GDM1 (cell line): ENCODE measurements around the gene SLC25A17.
"Not testable (repeated sequence)": the region's sequence is repeated elsewhere in the genome, so short reads cannot be mapped to it uniquely, and the experiment has no call there.

Experiments
- DNase-seq: peaks from one replicate; lab custom pipeline; 2025; lab: John Stamatoyannopoulos, UW

The SLC25A17 gene, protein sequence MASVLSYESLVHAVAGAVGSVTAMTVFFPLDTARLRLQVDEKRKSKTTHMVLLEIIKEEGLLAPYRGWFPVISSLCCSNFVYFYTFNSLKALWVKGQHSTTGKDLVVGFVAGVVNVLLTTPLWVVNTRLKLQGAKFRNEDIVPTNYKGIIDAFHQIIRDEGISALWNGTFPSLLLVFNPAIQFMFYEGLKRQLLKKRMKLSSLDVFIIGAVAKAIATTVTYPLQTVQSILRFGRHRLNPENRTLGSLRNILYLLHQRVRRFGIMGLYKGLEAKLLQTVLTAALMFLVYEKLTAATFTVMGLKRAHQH

DNA sequence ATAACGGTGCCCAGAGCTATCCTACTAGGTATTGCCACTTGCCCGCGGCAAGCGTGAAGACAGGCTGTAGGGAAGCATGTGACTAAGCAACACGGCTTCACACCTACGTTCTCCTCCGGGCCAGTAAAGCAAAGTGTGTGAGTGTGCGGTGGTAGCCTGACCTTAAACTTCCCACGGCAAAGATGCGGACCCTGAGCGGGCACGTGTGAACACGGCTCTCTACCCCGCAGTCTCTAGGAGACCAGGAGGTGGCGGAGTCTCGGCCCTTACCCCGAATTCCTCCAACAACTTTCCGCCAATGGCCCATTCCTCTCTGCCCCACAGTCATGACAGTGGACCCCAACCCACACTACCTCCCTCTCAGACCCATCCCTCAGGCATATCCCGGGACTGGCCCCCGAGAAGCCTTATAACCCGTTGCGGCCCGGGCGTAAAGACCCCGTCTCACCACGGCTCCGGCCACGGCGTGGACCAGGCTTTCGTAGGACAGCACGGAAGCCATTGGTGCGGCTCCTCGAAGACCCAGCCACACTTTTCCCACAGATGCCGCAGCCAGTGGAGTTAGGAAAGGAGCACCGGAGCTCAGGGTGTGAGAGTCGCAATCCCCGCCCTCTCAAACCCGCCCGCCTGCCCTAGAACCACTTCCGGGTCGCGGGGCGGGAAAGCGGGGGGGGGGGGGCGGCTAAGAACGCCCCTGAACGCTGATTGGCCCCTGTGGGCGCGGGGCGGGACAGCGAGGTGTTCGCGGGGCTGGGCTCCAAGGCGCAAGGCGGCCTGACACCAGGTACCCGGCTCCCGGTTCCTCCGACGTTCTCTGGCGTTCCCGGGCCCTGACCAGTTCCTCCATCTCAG, at the start of gene SLC25A17:
Gene SLC25A17 (minus strand): TSS at position 600 of the 852 bp plus-strand sequence. CDS start 98 bp downstream, at position 502.
- DNase-seq = peak; percentile 76

DNA sequence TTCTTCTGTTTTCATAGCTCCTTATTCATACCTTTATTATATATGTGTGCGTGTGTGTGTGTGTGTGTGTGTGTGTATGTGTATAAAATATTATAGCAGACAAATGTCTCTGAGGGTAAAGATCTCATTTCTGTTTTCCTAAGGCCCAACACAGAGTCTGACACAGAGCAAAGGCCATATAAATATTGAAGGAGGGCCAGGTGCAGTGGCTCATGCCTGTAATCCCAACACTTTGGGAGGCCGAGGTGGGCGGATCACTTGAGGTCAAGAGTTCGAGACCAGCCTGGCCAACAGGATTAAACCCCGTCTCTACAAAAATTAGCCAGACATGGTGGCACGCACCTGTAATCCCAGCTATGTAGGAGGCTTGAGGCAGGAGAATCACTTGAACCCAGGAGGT, 49.2 kb upstream of the SLC25A17 start:
- not testable (repeated sequence) for DNase-seq

DNA sequence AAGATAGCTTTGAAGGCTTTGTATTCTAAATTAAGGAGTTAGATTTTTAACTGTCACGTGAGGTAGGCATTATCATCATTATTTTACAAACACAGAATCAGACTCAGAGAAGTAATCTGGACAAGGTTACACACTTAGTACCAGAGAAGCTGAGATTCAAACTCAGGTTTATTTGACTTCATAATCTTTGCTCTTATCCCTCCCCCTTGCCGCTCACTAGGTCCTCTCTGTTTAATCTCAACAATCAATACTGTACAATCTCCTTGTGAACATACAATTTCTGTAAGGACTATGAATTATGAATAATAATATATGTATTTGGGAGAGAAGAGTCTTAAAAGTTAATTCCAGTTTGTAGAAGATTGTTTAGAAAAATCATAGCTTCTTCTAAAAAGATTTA, 48.0 kb upstream of the SLC25A17 start:
- DNase-seq = no peak

DNA sequence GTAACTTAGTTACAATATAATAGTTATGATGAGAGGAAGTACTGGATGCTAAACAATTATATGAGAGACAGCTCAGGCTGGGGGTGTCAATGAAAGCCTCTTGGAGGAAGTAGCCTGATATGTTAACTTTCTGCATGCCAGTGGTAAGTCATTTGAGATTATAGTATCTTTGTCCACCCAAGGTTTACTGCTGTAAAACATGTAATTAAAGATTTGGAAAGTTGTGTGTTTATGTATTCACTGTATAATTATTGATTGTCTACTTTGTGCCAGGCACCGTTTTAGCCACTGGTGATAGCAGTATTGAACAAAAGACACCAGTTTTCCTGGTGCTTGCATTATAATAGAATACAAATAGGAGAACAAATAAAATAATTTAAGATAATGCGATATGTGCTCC, 43.4 kb upstream of the SLC25A17 start:
- no peak for DNase-seq

DNA sequence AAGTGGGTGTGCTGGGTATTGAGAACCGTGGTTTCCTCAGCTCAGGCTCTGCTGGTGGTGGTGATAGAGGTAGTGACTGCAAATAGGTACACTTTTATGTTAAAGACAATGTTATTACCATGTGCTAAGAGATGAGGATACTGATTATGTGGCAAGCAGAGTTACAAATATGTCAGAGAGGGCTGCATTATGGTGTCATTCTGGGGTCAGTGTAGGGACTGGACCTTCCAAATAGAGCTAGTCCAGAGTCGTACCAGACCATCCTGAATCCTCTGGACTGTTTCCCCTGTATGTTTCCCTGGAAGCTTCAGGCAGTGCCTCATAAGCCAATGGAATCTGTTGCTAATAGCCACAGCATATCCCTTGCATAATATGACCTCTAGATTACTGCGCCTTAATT, 42.9 kb upstream of the SLC25A17 start, which contains the start of gene DNAJB7:
Gene DNAJB7 (minus strand): TSS at position 101 of the 400 bp plus-strand sequence. CDS start 119 bp downstream, outside the sequence.
- DNase-seq = no peak

DNA sequence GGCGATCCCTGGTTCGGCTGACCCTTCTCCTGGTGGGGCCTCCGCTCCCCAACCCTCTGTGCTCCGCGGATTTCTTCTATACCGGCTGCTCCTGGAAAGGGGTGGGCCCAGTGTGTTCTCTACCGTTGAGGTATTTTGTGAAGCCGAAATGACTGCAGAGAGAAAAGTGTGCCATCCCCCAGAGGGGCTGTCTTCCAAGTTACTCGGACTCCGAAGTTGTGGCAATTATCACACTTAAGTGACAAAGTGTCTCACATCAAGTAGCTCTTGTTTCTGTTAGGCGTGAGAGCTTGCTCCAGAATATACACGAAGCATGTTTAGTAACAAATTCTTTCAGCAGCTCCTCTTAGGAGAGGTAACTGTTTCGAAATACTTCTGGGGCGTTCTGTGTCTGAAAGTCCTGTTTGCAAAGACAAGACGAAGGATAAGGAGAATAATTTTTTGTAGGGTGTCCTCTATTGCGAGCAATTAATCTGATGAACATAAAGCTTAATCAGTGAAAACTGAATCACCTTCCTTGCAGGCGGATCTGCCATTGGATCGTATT, 38.2 kb upstream of the SLC25A17 start:
- DNase-seq = no peak

DNA sequence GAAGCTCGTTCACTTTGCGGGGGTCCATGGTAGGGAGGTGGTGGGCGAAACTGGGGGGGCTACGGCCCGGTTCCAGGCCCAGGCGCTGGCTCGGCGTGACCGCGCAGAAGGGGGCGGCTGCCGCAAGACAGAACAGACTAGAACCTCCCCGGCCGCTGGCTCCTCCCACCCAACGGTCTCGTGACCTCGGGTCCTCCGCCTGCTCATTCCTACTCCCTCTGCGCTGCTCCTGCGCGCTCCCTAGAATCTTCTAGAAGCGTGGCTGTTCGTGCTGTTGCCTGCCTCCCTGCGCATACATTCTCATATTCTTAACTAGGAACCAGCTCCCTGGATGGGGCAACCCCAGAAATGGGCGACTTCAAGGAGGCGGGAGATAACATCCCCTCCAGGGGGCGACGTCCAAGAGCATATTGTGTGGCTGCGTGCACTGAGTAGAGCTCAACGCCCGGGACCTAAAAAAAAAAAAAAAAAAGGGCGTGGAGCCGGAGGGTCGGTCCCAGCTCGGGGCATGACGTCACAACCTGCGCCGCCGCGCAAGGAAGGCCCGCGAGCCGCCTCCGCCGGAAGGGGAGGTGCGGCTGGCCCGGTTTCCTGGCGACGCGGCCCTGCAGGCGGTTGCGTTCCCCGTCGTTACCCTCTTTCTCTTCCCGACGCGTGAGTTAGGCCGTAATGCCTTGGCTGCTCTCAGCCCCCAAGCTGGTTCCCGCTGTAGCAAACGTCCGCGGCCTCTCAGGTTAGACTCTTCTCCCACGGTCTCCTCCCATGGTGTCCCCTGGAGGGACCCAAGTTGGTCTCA, 37.6 kb upstream of the SLC25A17 start, which contains the start of the genes ST13 and XPNPEP3:
Gene ST13 (minus strand): TSS at position 127 of the 796 bp plus-strand sequence. CDS start 99 bp downstream, at position 28.
Gene XPNPEP3 (plus strand): TSS at position 636 of the 796 bp plus-strand sequence. CDS start 34 bp downstream, at position 670.
- DNase-seq = peak; percentile 94

DNA sequence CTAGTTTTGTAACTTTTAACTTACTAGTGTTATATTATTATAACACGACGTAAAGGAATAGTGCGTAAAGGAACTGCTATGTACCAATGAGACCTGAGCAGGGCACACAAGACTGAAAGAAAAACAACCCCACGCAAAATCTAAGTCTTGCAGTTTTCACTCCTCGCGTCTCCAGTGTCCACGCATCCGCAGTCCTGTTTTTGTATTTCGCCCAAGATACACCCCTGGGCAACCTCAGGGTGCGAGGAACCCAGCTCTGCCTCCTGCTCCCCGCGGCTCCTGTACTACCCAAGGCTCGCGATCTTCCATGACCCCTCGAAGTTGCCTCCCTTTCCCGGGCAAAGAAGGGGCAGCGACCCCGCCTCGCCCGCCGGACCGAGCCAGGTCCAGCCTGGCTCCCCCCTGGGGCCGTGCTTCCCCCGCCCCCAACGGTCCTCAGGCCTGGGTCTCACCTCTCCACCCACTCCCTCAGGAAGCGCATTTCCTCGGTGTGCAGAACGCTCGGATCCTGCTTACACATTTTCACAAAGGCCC, 36.9 kb upstream of the SLC25A17 start:
- DNase-seq = no peak

DNA sequence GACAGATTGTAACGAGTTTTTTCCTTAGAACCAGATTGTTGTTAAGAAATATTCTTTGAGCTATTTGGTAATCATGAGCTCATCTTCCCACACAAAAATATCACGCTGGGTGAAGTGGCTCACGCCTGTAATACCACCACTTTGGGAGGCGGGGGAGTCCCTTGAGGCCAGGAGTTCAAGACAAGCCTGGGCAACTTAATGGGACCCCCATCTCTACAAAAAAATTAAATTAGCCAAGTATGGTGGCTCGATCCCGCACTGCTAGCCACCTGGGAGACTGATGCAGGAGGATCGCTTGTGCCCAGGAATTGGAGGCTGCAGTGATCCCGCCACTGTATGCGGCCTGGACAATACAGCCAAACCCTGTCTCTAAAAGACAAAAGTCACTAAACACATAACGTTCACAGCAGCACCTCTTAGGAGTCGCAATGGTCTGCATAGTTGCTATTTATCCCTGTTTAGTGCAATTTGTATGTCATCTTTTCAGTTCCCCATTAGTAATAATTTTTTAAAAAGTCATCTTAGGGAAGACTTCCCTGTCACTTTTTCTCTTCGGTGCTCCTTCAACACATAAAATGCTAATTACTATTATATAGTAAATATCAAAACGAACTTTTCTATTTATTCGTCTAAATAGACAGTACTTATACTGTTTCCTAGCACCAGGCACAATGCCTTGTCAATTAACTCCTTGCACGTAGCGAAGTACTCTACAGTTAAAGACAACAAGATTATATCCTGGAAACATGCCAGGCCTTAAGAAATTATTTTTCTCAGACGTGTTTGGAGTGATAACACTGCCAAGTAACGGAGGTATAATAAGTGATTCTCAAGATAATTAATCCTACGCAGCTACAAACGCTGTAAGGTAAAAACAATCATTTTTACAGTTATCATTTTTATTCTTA, 36.2 kb upstream of the SLC25A17 start:
- no peak for DNase-seq

DNA sequence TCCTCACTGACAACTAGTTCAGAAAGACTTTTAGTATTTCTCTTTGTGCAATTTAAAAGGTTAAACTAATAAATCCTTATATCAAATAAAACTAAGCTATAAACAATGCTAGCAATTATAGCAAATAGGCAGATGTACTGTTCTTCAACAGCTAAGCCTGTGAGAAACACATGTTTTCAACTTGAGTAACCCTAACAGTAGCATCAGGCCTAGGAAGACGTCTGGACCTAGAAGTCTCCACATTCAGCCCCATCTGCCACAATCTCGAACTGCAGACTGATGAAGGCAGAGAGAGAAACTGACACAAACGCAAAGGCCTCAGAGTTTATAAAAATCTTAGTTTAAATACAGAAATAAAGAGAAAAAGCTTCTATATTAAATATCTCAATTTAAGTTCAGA, 34.8 kb upstream of the SLC25A17 start:
- no peak for DNase-seq

DNA sequence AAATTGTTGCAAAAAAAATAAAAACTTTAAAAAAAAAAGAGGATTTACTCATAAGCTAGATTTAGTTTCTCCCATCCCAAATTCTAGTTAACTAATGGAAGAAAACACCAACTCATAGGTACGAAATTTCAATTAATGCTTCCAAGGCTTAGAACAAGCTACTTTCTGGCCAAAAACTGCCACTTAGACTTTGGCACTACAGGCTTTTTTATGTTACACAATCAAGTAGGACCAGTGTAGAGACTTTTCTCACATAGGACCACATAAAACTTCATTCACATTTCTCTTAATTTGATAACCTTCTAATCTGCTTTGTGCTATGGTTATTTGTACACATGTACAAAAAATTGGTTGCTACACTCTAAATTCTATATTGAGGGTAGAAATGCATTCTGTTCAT, 34.2 kb upstream of the SLC25A17 start:
- DNase-seq = no peak

DNA sequence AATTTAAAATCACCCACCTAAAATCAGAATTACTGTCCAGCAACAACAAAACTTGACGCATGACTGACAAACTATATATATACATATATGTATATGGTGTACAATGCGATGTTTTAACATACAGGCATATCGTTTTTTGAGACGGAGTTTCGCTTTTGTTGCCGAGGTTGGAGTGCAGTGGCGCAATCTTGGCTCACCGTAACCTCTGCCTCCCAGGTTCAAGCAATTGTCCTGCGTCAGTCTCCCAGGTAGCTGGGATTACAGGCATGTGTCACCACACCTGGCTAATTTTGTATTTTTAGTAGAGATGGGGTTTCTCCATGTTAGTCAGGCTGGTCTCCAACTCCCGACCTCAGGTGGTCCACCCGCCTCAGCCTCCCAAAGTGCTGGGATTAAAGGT, 26.7 kb upstream of the SLC25A17 start:
- not testable (repeated sequence) for DNase-seq

DNA sequence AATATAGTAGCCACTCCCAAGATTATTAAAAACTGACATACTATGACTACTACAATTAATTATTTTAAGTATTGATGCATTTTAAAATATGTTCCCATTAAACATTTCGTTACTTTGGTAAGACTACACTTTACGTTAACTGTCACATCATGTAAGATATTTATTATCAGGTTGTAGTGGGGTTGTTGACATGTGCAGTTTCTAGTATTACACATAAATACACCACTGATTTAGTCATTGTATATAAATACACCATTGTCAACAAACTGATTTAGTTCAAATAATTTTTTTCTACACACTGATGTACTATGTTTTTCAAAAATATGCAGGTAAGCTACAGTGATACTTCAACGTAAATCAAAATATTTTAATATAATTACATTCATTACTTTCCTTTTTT, 25.8 kb upstream of the SLC25A17 start:
- no peak for DNase-seq

DNA sequence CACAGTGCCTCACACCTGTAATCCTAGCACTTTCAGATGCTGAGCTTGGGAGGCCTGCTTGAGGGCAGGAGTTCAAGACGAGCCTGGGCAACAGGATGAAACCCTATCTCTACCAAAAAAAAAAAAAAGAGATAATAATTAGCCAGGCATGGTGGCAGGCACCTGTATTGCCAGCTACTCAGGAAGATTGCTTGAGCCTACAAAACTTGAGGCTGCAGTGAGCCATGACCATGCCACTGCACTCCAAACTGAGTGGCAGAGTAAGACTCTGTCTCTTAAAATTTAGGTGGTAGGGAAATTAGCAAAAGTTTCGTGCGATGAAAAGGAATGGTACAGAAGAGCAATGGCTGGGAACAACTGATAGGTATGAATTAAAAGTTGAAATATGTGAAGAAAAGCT, 19.3 kb upstream of the SLC25A17 start:
- DNase-seq = no peak

DNA sequence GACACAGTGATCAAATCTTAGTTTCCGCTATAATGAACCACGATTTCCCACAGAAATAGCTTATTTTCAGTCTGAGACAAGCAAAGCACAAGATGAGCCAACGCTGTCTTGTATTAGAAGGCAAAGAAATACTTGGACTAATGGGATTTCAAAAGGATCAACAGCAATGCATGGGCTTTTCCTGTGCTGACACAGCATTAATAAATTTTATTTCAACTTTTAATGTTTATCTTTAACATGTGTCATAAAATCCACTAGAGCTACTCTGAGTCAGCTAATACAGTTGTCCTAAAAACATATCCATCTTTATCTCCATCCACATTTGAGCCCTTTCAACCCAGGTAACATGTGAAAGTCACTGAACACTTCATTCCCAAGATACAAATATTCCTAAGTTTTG, 15.5 kb upstream of the SLC25A17 start:
- no peak for DNase-seq

DNA sequence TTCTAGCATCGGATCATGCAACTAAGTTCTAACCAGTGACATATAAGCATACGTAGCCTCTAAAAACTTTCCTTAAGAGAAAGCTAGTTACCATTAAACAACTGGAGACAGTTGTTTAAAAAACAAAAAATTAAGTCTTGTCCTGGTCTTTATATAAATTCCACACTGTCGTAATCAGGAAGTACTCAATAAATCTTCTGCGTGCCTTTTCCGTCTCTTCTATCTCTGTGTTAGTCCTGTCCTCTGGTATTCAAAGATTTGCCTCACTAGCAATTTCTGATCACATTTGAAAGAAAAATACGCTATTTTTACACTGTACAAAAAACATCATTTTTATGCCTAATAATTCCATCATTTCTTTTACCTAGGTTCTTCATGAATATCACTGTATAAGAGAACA, 10.0 kb upstream of the SLC25A17 start:
- DNase-seq = no peak

DNA sequence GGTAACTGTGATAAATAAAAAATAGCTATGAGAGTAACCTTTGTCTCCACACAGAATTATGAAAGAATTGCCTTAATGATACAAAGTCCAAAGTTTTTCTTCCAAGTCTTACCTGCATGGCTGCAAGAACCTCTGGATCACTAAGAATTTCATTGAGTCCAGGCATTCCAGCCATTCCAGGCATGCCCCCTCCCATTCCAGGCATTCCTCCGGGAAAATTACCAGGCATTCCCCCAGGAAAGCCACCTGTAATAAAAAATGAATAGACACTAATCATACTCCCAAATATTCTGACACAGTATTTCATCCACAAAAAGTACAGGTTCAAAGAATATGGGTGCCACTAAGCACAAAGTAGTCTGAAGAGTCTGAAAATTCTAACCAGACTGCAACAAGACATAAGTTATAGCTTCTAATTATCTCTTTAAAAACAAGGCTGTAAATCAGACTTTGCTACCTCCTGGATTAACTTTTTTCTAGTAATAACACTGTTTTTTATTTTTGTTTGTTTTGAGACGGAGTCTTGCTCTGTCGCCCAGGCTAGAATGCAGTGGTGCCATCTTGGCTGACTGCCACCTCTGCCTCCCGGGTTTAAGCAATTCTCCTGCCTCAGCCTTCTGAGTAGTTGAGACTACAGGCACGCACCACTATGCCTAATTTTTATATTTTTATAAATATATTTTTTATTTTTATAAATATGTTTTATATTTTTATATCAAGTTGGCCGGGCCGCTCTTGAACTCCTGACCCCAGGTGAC, 8.0 kb upstream of the SLC25A17 start:
- no peak for DNase-seq

DNA sequence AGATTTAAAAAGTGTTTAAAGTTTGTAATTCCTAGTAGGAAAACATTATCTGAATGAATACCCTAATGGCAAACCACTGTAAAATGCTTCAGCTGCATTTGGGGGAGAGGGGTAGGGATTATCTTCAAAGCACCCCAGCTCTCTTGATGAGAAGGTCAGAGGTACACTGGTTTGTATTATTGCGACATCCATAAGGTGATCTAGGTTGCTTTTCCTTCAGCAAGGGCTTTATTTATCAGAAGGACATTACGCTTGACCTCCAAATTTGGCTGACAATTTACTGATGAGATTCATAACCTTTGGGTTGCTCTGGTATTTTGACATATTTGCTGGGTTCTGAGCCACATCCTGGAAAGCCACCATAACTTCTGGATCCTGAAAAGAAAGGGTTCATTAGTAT, 7.1 kb upstream of the SLC25A17 start:
- not testable (repeated sequence) for DNase-seq

DNA sequence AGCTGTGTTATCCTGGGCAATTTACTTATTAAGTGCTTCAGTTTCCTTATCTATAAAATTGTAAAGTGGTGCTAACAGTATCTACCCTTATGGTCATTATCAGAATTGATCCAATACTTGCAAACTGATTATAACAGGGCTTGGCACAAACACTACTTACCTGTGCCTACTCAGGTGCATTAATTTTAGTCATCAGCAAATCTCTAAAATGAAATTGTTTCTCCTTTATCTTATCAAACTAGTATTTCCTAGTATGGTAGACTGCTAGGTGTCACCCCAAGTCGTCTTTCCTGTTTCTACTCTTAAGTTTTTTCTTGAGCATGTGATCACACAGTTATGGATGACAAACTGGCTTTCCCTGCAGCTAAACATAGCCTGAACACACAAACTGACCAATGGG, 4.3 kb upstream of the SLC25A17 start:
- no peak for DNase-seq
